Gastrocnemius medialis (tissue), 4 donors: Measurements from ENCODE around the gene TMX1. TPM values are rescaled to one million over a fixed set of nuclear protein-coding genes. Genes with fewer than 3 reads are reported as not detected.

Experiments used
- ATAC-seq, 2 donors: fragments of 150-250 bp; one replicate each; pipeline ENCODE4 v1.9.1; 2016
- DNase-seq, 2 donors: peaks; one replicate each; pipeline ENCODE4 v3.0.0-alpha.2; 2019
- H3K27ac ChIP-seq, 4 donors: fragments of 200-600 bp; sonication (generic); 1 replicate in 1 of 4; 2 replicates in 3 of 4; pipeline ENCODE4 v1.5.1; 2016 to 2018; ENCODE audit warnings: mild to moderate bottlenecking in 2 of 4, moderate library complexity in 1 of 4
- H3K27me3 ChIP-seq, 3 donors: fragments of 200-600 bp; sonication (generic) in 2 of 3; 1 replicate in 1 of 3; 2 replicates in 2 of 3; pipeline versions ENCODE4 v1.5.1 to v1.6.0; 2016 to 2019; ENCODE audit warnings: mild to moderate bottlenecking in 1 of 3, moderate library complexity in 1 of 3
- H3K36me3 ChIP-seq, 2 donors: fragments of 200-600 bp; sonication (generic) in 1 of 2; one replicate each; pipeline ENCODE4 v1.5.1; 2017 to 2018
- H3K4me1 ChIP-seq, 2 donors: fragments of 200-600 bp; sonication (generic) in 1 of 2; one replicate each; pipeline ENCODE4 v1.5.1; 2016 to 2017; ENCODE audit warnings: mild to moderate bottlenecking in 2 of 2
- H3K4me3 ChIP-seq, 4 donors: fragments of 200-600 bp; sonication (generic) in 3 of 4; 1 replicate in 1 of 4; 2 replicates in 3 of 4; pipeline ENCODE4 v1.5.1; 2016 to 2019; ENCODE audit warnings: mild to moderate bottlenecking in 2 of 4
- H3K9me3 ChIP-seq, 3 donors: fragments of 200-600 bp; sonication (generic) in 2 of 3; 1 replicate in 1 of 3; 2 replicates in 2 of 3; pipeline ENCODE4 v1.5.1; 2016 to 2019
- CTCF ChIP-seq, 5 experiments: fragments of 450-650 bp in 3 of 5; fragments of 200-600 bp in 2 of 5; sonication (generic) in 2 of 5; IDR thresholded peaks in 4 of 5; conservative IDR thresholded peaks in 1 of 5; 1 replicate in 4 of 5; 2 replicates in 1 of 5; pipeline ENCODE4 v1.5.1; 2016 to 2019; ENCODE audit warnings: antibody characterized with exemption in 5 of 5, mild to moderate bottlenecking in 3 of 5, moderate library complexity in 3 of 5
- POLR2A ChIP-seq, 2 donors: fragments of 450-650 bp; IDR thresholded peaks; one replicate each; pipeline ENCODE4 v1.6.1; 2017; ENCODE audit warnings: antibody characterized with exemption in 2 of 2, mild to moderate bottlenecking in 2 of 2, moderate library complexity in 2 of 2
- in situ Hi-C, 4 donors: fragments of 200-750 bp; cut with MboI; loops; one replicate each; pipeline versions ENCODE4 v1.15.0 to v1.8.0; 2017; ENCODE audit warnings: low sequenced_read_pairs in 4 of 4
- intact Hi-C: fragments of 100-400 bp; cut with DNase I; formaldehyde crosslinking; loops from one replicate; pipeline ENCODE4 v1.15.1; 2023; ENCODE audit warnings: low total_unique reads
- total RNA-seq, 4 donors: library from RNA; depleted of rRNA; stranded (reverse); fragments of >200 nt; gene quantifications; one replicate each; pipeline versions ENCODE4 v1.1.0 to v1.2.3, GENCODE V29; 2016

The TMX1 gene
- total RNA-seq, 4 donors from 2014 or later = 13.5 to 17.3 (median 15.7) TPM

- peaks cover 6 to 10% of the 10 kb centered on the region in 2 donors for H3K4me1 ChIP-seq
- intact Hi-C loops = no loop called here
- H3K4me3 ChIP-seq = no peak overlapping the region
- in situ Hi-C loops = loop anchor here in 3 of 4 donors (25.0 kb wide), 1 partner anchor 694 kb away; the partner anchor contains the start of gene RTRAF (in 3 of the 3)
- TF ChIP-seq POLR2A (IDR thresholded peaks at IDR 0.05) (no peak), CTCF (IDR thresholded peaks at IDR 0.05 in 4 of 5, conservative IDR thresholded peaks at IDR 0.05 in 1 of 5) (no peak)
- ATAC-seq (peak; percentile 49 to 77), DNase-seq (peak; percentile 15 to 62)
- no peaks in the 10 kb centered on the region for H3K27me3 ChIP-seq
- peak overlapping the region; percentile 4 to 62 (median 36) for H3K27ac ChIP-seq
- no peaks in the 10 kb centered on the region for H3K36me3 ChIP-seq
- no peaks in the 10 kb centered on the region for H3K9me3 ChIP-seq
Observed at GRCh38 chr14:51293149-51293911, 53.3 kb downstream of the TMX1 start.

- DNase-seq = no peak
- Histone ChIP-seq H3K4me1 (peaks cover 6 to 10% of the 10 kb centered on the region in 2 donors), H3K36me3 (no peaks in the 10 kb centered on the region), H3K27ac (no peak overlapping the region), H3K4me3 (no peak overlapping the region), H3K9me3 (no peaks in the 10 kb centered on the region), H3K27me3 (no peaks in the 10 kb centered on the region)
- no peak for ATAC-seq
- intact Hi-C loops (no loop called here), in situ Hi-C loops (loop anchor here in 3 of 4 donors (25.0 kb wide), 1 partner anchor 693 kb away; the partner anchor contains the start of gene RTRAF (in 3 of the 3))
- TF ChIP-seq POLR2A (IDR thresholded peaks at IDR 0.05) (no peak), CTCF (IDR thresholded peaks at IDR 0.05 in 4 of 5, conservative IDR thresholded peaks at IDR 0.05 in 1 of 5) (no peak)
Observed at GRCh38 chr14:51293912-51294389, 53.9 kb downstream of the TMX1 start.

- Histone ChIP-seq H3K4me3 (no peak overlapping the region), H3K36me3 (no peaks in the 10 kb centered on the region), H3K27ac (no peak overlapping the region), H3K4me1 (peaks cover 6 to 10% of the 10 kb centered on the region in 2 donors), H3K27me3 (no peaks in the 10 kb centered on the region), H3K9me3 (no peaks in the 10 kb centered on the region)
- intact Hi-C loops = no loop called here
- no peak for TF ChIP-seq CTCF (IDR thresholded peaks at IDR 0.05 in 4 of 5, conservative IDR thresholded peaks at IDR 0.05 in 1 of 5)
- TF ChIP-seq POLR2A (IDR thresholded peaks at IDR 0.05) = no peak
- in situ Hi-C loops = loop anchor here in 3 of 4 donors (25.0 kb wide), 1 partner anchor 692 kb away; the partner anchor contains the start of gene RTRAF (in 3 of the 3)
- ATAC-seq (no peak), DNase-seq (no peak)
Observed at GRCh38 chr14:51294951-51295525, 55.0 kb downstream of the TMX1 start.

GRCh38 chr14:51295646-51296263, 55.7 kb downstream of the TMX1 start:
- H3K36me3 ChIP-seq = no peaks in the 10 kb centered on the region
- TF ChIP-seq CTCF (IDR thresholded peaks at IDR 0.05 in 4 of 5, conservative IDR thresholded peaks at IDR 0.05 in 1 of 5) (no peak), POLR2A (IDR thresholded peaks at IDR 0.05) (no peak)
- H3K27ac ChIP-seq = no peak overlapping the region
- DNase-seq (no peak), ATAC-seq (no peak)
- in situ Hi-C loops = loop anchor here in 3 of 4 donors (25.0 kb wide), 1 partner anchor 692 kb away; the partner anchor contains the start of gene RTRAF (in 3 of the 3)
- H3K27me3 ChIP-seq = no peaks in the 10 kb centered on the region
- no peaks in the 10 kb centered on the region for H3K9me3 ChIP-seq
- intact Hi-C loops = no loop called here
- H3K4me1 ChIP-seq = peaks cover 6 to 10% of the 10 kb centered on the region in 2 donors
- H3K4me3 ChIP-seq = no peak overlapping the region
